Adrenal gland (tissue), 5 donors: ENCODE results near the gene CAMTA1.

Source experiments
- CTCF ChIP-seq, 6 experiments: fragments of 450-650 bp in 4 of 6; fragments of 200-600 bp in 2 of 6; sonication (generic) in 1 of 6; IDR thresholded peaks; 1 replicate in 5 of 6; 2 replicates in 1 of 6; pipeline versions ENCODE4 v1.5.1 to v1.8.0; 2016 to 2021; ENCODE audit warnings: antibody characterized with exemption in 6 of 6, mild to moderate bottlenecking in 2 of 6, moderate library complexity in 1 of 6
- POLR2A ChIP-seq, 2 donors: fragments of 450-650 bp; IDR thresholded peaks; one replicate each; pipeline ENCODE4 v1.6.1; 2017; ENCODE audit warnings: antibody characterized with exemption in 2 of 2, mild to moderate bottlenecking in 2 of 2, moderate library complexity in 1 of 2
- donor health status: DM: no; HTN: no; CAD: no.

GRCh38 chr1:7592120-7592798, 807.0 kb downstream of the CAMTA1 start:
- no peak for TF ChIP-seq CTCF (IDR thresholded peaks at IDR 0.05)
- no peak for TF ChIP-seq POLR2A (IDR thresholded peaks at IDR 0.05)
